GM12878 (cell line): ENCODE data around the gene MGAT4B. TPM values are rescaled to one million over a fixed set of nuclear protein-coding genes. Genes with fewer than 3 reads are reported as not detected.

Experiments used
- BHLHE40 ChIP-seq, 2 experiments: fragments of 450-650 bp in 1 of 2; IDR thresholded peaks; 2 replicates each; pipeline ENCODE4 v1.6.1; 2011 to 2017; ENCODE audit warnings: low read depth in 2 of 2, borderline replicate concordance in 1 of 2, improper control_type of control experiment in 1 of 2, low read length in 1 of 2, mild to moderate bottlenecking in 1 of 2
- BMI1 ChIP-seq: fragments of 450-650 bp; IDR thresholded peaks from 2 replicates; pipeline ENCODE4 v1.6.1; 2016; ENCODE audit warnings: mild to moderate bottlenecking, moderate library complexity, borderline replicate concordance
- CEBPB ChIP-seq, 2 experiments: fragments of 150-350 bp in 1 of 2; IDR thresholded peaks; 2 replicates each; pipeline ENCODE4 v1.6.1; 2012 to 2014; ENCODE audit warnings: low read depth in 2 of 2, low read length in 2 of 2, borderline replicate concordance in 1 of 2, inconsistent platforms in 1 of 2
- ETV6 ChIP-seq, 2 experiments: fragments of 450-650 bp in 1 of 2; IDR thresholded peaks in 1 of 2; conservative IDR thresholded peaks in 1 of 2; 2 replicates each; pipeline ENCODE4 v1.6.1; 2014; ENCODE audit warnings: antibody characterized with exemption in 1 of 2, borderline replicate concordance in 1 of 2, low read depth in 1 of 2, mild to moderate bottlenecking in 1 of 2, moderate library complexity in 1 of 2
- EZH2 ChIP-seq: IDR thresholded peaks from 2 replicates; pipeline ENCODE4 v1.6.1; 2012; ENCODE audit warnings: low read depth, mild to moderate bottlenecking, control low read depth, inconsistent platforms, low read length, borderline replicate concordance; ENCODE audit not compliant: control insufficient read depth
- LARP7 ChIP-seq: fragments of 450-650 bp; IDR thresholded peaks from 2 replicates; pipeline ENCODE4 v1.6.1; 2017; ENCODE audit warnings: mild to moderate bottlenecking
- MTA2 ChIP-seq: fragments of 450-650 bp; IDR thresholded peaks from 2 replicates; pipeline ENCODE4 v1.6.1; 2016; ENCODE audit warnings: low read depth, mild to moderate bottlenecking, moderate library complexity
- NR2C2 ChIP-seq: IDR thresholded peaks from 2 replicates; pipeline ENCODE4 v1.6.1; 2011; ENCODE audit warnings: borderline replicate concordance, low read depth; ENCODE audit not compliant: control insufficient read depth, insufficient read length
- RAD51 ChIP-seq: fragments of 450-650 bp; IDR thresholded peaks from 2 replicates; pipeline ENCODE4 v1.6.1; 2016; ENCODE audit warnings: moderate library complexity, mild to moderate bottlenecking, inconsistent platforms
- SPI1 ChIP-seq: IDR thresholded peaks from 2 replicates; pipeline ENCODE4 v1.6.1; 2011; ENCODE audit warnings: low read depth, mild to moderate bottlenecking, low read length, moderate library complexity, borderline replicate concordance; ENCODE audit not compliant: insufficient read depth
- TAF1 ChIP-seq: IDR thresholded peaks from 2 replicates; pipeline ENCODE4 v1.6.1; 2011; ENCODE audit warnings: mild to moderate bottlenecking, low read depth, low read length, borderline replicate concordance
- WRNIP1 ChIP-seq: IDR thresholded peaks from 2 replicates; pipeline ENCODE4 v1.6.1; 2011; ENCODE audit warnings: low read depth, low read length, improper control_type of control experiment, borderline replicate concordance
- ZNF217 ChIP-seq: fragments of 450-650 bp; IDR thresholded peaks from 2 replicates; pipeline ENCODE4 v1.6.1; 2017; ENCODE audit warnings: antibody characterized with exemption, mild to moderate bottlenecking
- polyA plus RNA-seq, 11 experiments: library from polyadenylated mRNA; depleted of rRNA in 4 of 11; unstranded in 6 of 11; stranded (reverse) in 5 of 11; fragments of >200 nt; fragmentation: Nextera tagmentation in 4 of 11; fragmentation: Illumina TruSeq in 1 of 11; extraction: Ambion mirVana in 4 of 11; extraction: Trizol in 1 of 11; gene quantifications; 1 replicate in 1 of 11; 2 replicates in 10 of 11; pipeline versions ENCODE4 v1.2.1 to v1.2.3, GENCODE V29; 2011 to 2016; ENCODE audit warnings: inconsistent platforms in 2 of 11, missing spikeins in 2 of 11, low read depth in 1 of 11
- total RNA-seq, 4 experiments: library from RNA; depleted of rRNA in 3 of 4; stranded (reverse); fragments of >200 nt in 3 of 4; fragmentation: Illumina TruSeq in 1 of 4; extraction: Trizol in 1 of 4; gene quantifications; 2 replicates each; pipeline versions ENCODE4 v1.2.1 to v1.2.3, GENCODE V29; 2013 to 2021
- TF ChIP-seq, protein P1 (sequence below): fragments of 450-650 bp; formaldehyde crosslinking; IDR thresholded peaks from 2 replicates; pipeline ENCODE4 v1.4.0; 2020; ENCODE audit warnings: mild to moderate bottlenecking, moderate library complexity
- TF ChIP-seq, protein P2 (sequence below): fragments of 450-650 bp; formaldehyde crosslinking; IDR thresholded peaks from 2 replicates; pipeline ENCODE4 v1.5.0; 2022; ENCODE audit warnings: mild to moderate bottlenecking, missing genetic modification characterization
- TF ChIP-seq, protein P3 (sequence below): IDR thresholded peaks from 2 replicates; pipeline ENCODE4 v1.6.1; 2012; ENCODE audit warnings: low read depth, low read length, improper control_type of control experiment
- TF ChIP-seq, protein P4 (sequence below), 3 experiments: IDR thresholded peaks in 2 of 3; conservative IDR thresholded peaks in 1 of 3; 2 replicates each; pipeline ENCODE4 v1.5.1; 2011; ENCODE audit warnings: low read depth in 3 of 3, low read length in 3 of 3, mild to moderate bottlenecking in 3 of 3, control low read depth in 2 of 3, moderate library complexity in 2 of 3, inconsistent platforms in 1 of 3, mixed read lengths in 1 of 3; ENCODE audit not compliant: control insufficient read depth in 2 of 3, insufficient read depth in 1 of 3; ENCODE audit errors: extremely low read depth in 1 of 3
- TF ChIP-seq, protein P5 (sequence below): IDR thresholded peaks from 2 replicates; pipeline ENCODE4 v1.6.1; 2011; ENCODE audit warnings: low read depth, mild to moderate bottlenecking, low read length, moderate library complexity, borderline replicate concordance; ENCODE audit errors: extremely low read depth

The MGAT4B gene
- total and polyA plus RNA-seq, 10 of the 15 experiments (the other 5 are each of a cell fraction or from before 2014, with no cell fraction given), result 0.60 to 82.5 (median 34.4) TPM; not detected in 1

DNA sequence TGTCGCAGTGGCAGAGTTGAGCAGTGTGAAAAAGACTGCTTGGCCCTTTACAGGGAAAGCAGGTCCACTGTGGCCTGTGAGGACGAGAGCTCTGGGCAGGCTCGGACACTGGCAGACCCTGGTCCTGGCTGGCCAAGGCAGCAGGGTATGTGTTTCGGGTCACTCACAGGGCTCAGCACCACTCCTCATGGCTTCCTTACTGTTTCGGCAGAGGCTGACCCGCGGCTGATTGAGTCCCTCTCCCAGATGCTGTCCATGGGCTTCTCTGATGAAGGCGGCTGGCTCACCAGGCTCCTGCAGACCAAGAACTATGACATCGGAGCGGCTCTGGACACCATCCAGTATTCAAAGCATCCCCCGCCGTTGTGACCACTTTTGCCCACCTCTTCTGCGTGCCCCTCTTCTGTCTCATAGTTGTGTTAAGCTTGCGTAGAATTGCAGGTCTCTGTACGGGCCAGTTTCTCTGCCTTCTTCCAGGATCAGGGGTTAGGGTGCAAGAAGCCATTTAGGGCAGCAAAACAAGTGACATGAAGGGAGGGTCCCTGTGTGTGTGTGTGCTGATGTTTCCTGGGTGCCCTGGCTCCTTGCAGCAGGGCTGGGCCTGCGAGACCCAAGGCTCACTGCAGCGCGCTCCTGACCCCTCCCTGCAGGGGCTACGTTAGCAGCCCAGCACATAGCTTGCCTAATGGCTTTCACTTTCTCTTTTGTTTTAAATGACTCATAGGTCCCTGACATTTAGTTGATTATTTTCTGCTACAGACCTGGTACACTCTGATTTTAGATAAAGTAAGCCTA, 29.8 kb upstream of the MGAT4B start (continued):
- TF ChIP-seq, protein P1, sequence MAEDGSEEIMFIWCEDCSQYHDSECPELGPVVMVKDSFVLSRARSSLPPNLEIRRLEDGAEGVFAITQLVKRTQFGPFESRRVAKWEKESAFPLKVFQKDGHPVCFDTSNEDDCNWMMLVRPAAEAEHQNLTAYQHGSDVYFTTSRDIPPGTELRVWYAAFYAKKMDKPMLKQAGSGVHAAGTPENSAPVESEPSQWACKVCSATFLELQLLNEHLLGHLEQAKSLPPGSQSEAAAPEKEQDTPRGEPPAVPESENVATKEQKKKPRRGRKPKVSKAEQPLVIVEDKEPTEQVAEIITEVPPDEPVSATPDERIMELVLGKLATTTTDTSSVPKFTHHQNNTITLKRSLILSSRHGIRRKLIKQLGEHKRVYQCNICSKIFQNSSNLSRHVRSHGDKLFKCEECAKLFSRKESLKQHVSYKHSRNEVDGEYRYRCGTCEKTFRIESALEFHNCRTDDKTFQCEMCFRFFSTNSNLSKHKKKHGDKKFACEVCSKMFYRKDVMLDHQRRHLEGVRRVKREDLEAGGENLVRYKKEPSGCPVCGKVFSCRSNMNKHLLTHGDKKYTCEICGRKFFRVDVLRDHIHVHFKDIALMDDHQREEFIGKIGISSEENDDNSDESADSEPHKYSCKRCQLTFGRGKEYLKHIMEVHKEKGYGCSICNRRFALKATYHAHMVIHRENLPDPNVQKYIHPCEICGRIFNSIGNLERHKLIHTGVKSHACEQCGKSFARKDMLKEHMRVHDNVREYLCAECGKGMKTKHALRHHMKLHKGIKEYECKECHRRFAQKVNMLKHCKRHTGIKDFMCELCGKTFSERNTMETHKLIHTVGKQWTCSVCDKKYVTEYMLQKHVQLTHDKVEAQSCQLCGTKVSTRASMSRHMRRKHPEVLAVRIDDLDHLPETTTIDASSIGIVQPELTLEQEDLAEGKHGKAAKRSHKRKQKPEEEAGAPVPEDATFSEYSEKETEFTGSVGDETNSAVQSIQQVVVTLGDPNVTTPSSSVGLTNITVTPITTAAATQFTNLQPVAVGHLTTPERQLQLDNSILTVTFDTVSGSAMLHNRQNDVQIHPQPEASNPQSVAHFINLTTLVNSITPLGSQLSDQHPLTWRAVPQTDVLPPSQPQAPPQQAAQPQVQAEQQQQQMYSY (CRISPR knock-in tag), result no peak
- TF ChIP-seq, protein P2, sequence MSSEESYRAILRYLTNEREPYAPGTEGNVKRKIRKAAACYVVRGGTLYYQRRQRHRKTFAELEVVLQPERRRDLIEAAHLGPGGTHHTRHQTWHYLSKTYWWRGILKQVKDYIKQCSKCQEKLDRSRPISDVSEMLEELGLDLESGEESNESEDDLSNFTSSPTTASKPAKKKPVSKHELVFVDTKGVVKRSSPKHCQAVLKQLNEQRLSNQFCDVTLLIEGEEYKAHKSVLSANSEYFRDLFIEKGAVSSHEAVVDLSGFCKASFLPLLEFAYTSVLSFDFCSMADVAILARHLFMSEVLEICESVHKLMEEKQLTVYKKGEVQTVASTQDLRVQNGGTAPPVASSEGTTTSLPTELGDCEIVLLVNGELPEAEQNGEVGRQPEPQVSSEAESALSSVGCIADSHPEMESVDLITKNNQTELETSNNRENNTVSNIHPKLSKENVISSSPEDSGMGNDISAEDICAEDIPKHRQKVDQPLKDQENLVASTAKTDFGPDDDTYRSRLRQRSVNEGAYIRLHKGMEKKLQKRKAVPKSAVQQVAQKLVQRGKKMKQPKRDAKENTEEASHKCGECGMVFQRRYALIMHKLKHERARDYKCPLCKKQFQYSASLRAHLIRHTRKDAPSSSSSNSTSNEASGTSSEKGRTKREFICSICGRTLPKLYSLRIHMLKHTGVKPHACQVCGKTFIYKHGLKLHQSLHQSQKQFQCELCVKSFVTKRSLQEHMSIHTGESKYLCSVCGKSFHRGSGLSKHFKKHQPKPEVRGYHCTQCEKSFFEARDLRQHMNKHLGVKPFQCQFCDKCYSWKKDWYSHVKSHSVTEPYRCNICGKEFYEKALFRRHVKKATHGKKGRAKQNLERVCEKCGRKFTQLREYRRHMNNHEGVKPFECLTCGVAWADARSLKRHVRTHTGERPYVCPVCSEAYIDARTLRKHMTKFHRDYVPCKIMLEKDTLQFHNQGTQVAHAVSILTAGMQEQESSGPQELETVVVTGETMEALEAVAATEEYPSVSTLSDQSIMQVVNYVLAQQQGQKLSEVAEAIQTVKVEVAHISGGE (CRISPR knock-in tag), result no peak
- no peak for TF ChIP-seq MTA2
- no peak for TF ChIP-seq WRNIP1
- no peak for TF ChIP-seq NR2C2
- no peak for TF ChIP-seq CEBPB (IDR thresholded peaks at IDR 0.05; ENCODE audit: borderline replicate concordance in 1 of 2, low read depth in 2 of 2, low read length in 2 of 2)
- TF ChIP-seq BHLHE40 (IDR thresholded peaks at IDR 0.05; ENCODE audit: borderline replicate concordance in 1 of 2, low read depth in 2 of 2, low read length in 1 of 2), result 0 out of 4 replicates have a peak, but pooled peaks of 1 of the 2 experiments have one; percentile 11
- TF ChIP-seq LARP7, result no peak
- TF ChIP-seq, protein P3, sequence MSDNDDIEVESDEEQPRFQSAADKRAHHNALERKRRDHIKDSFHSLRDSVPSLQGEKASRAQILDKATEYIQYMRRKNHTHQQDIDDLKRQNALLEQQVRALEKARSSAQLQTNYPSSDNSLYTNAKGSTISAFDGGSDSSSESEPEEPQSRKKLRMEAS, result no peak
- TF ChIP-seq, protein P4, sequence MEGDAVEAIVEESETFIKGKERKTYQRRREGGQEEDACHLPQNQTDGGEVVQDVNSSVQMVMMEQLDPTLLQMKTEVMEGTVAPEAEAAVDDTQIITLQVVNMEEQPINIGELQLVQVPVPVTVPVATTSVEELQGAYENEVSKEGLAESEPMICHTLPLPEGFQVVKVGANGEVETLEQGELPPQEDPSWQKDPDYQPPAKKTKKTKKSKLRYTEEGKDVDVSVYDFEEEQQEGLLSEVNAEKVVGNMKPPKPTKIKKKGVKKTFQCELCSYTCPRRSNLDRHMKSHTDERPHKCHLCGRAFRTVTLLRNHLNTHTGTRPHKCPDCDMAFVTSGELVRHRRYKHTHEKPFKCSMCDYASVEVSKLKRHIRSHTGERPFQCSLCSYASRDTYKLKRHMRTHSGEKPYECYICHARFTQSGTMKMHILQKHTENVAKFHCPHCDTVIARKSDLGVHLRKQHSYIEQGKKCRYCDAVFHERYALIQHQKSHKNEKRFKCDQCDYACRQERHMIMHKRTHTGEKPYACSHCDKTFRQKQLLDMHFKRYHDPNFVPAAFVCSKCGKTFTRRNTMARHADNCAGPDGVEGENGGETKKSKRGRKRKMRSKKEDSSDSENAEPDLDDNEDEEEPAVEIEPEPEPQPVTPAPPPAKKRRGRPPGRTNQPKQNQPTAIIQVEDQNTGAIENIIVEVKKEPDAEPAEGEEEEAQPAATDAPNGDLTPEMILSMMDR (IDR thresholded peaks at IDR 0.05 in 2 of 3, conservative IDR thresholded peaks at IDR 0.05 in 1 of 3; ENCODE audit: control insufficient read depth in 2 of 3, extremely low read depth in 1 of 3, insufficient read depth in 1 of 3, low read depth in 3 of 3, low read length in 3 of 3), result peak in 1 of 3 experiments; percentile 17; a peak in 1 of 6 replicates
- no peak for TF ChIP-seq TAF1
- no peak for TF ChIP-seq SPI1
- TF ChIP-seq RAD51, result no peak
- TF ChIP-seq, protein P5, sequence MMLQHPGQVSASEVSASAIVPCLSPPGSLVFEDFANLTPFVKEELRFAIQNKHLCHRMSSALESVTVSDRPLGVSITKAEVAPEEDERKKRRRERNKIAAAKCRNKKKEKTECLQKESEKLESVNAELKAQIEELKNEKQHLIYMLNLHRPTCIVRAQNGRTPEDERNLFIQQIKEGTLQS, result no peak
- no peak for TF ChIP-seq BMI1
- no peak for TF ChIP-seq ETV6 (conservative IDR thresholded peaks at IDR 0.05 in 1 of 2, IDR thresholded peaks at IDR 0.05 in 1 of 2; ENCODE audit: borderline replicate concordance in 1 of 2, low read depth in 1 of 2)
- TF ChIP-seq ZNF217, result no peak
- TF ChIP-seq EZH2, result no peak
